Measurements from ENCODE around the gene VCPKMT.

Gene VCPKMT

GRCh38 chr14:50106178-50106577, 10.2 kb downstream of the VCPKMT start:
- H3K4me3 ChIP-seq (ENCODE audit: low read depth, low read length): no peak overlapping the region
- no peak for TF ChIP-seq CTCF (IDR thresholded peaks at IDR 0.05; ENCODE audit: borderline replicate concordance, insufficient read depth, low read depth, low read length)

- H3K4me3 ChIP-seq (ENCODE audit: low read depth, low read length): no peak overlapping the region
- TF ChIP-seq CTCF (IDR thresholded peaks at IDR 0.05; ENCODE audit: borderline replicate concordance, insufficient read depth, low read depth, low read length): no peak
Measured at GRCh38 chr14:50103558-50103957, 12.8 kb downstream of the VCPKMT start.

- no peak for TF ChIP-seq CTCF (IDR thresholded peaks at IDR 0.05; ENCODE audit: borderline replicate concordance, insufficient read depth, low read depth, low read length)
- H3K4me3 ChIP-seq (ENCODE audit: low read depth, low read length): no peak overlapping the region
Measured at GRCh38 chr14:50101417-50101816, 15.0 kb downstream of the VCPKMT start.

- TF ChIP-seq CTCF (IDR thresholded peaks at IDR 0.05; ENCODE audit: borderline replicate concordance, insufficient read depth, low read depth, low read length): no peak
Measured at GRCh38 chr14:50100805-50101204, 15.6 kb downstream of the VCPKMT start.

GRCh38 chr14:50099335-50099734, 17.0 kb downstream of the VCPKMT start:
- no peak overlapping the region for H3K4me3 ChIP-seq (ENCODE audit: low read depth, low read length)
- TF ChIP-seq CTCF (IDR thresholded peaks at IDR 0.05; ENCODE audit: borderline replicate concordance, insufficient read depth, low read depth, low read length): no peak

More at GRCh38 chr14:50100805-50101204, 15.6 kb downstream of the VCPKMT start:
- H3K4me3 ChIP-seq (ENCODE audit: low read depth, low read length): no peak overlapping the region

- TF ChIP-seq CTCF (IDR thresholded peaks at IDR 0.05; ENCODE audit: borderline replicate concordance, insufficient read depth, low read depth, low read length): no peak
- H3K4me3 ChIP-seq (ENCODE audit: low read depth, low read length): no peak overlapping the region
Measured at GRCh38 chr14:50095895-50096294, 20.5 kb downstream of the VCPKMT start.

- no peak overlapping the region for H3K4me3 ChIP-seq (ENCODE audit: low read depth, low read length)
- no peak for TF ChIP-seq CTCF (IDR thresholded peaks at IDR 0.05; ENCODE audit: borderline replicate concordance, insufficient read depth, low read depth, low read length)
Measured at GRCh38 chr14:50094056-50094755, 22.2 kb downstream of the VCPKMT start.

Data from GM12875 (cell line).